ENCODE results near the gene CHRNB4.
"Not testable (repeated sequence)": the region's sequence is repeated elsewhere in the genome, so short reads cannot be mapped to it uniquely, and the experiment has no call there.

The CHRNB4 gene

GRCh38 chr15:78616506-78616905, 24.5 kb downstream of the CHRNB4 start:
- DNase-seq (ENCODE audit: low read depth, low spot score) = no peak

GRCh38 chr15:78615151-78615589, 25.8 kb downstream of the CHRNB4 start:
- DNase-seq (ENCODE audit: low read depth, low spot score) = no peak

GRCh38 chr15:78614021-78614420, 27.0 kb downstream of the CHRNB4 start:
- no peak for DNase-seq (ENCODE audit: low read depth, low spot score)

GRCh38 chr15:78609551-78609950, 31.5 kb downstream of the CHRNB4 start:
- not testable (repeated sequence) for DNase-seq (ENCODE audit: low read depth, low spot score)

- no peak for DNase-seq (ENCODE audit: low read depth, low spot score)
Observed at GRCh38 chr15:78605680-78606079, 35.3 kb downstream of the CHRNB4 start.

- no peak for DNase-seq (ENCODE audit: low read depth, low spot score)
Observed at GRCh38 chr15:78605201-78605600, 35.8 kb downstream of the CHRNB4 start.

GRCh38 chr15:78604420-78604819, 36.6 kb downstream of the CHRNB4 start:
- DNase-seq (ENCODE audit: low read depth, low spot score) = no peak

GRCh38 chr15:78603467-78603866, 37.5 kb downstream of the CHRNB4 start:
- no peak for DNase-seq (ENCODE audit: low read depth, low spot score)

GRCh38 chr15:78599189-78599588, 41.8 kb downstream of the CHRNB4 start:
- DNase-seq (ENCODE audit: low read depth, low spot score) = no peak

GRCh38 chr15:78598348-78598747, 42.7 kb downstream of the CHRNB4 start:
- DNase-seq (ENCODE audit: low read depth, low spot score) = no peak

- no peak for DNase-seq (ENCODE audit: low read depth, low spot score)
Observed at GRCh38 chr15:78597583-78597982, 43.4 kb downstream of the CHRNB4 start.

- no peak for DNase-seq (ENCODE audit: low read depth, low spot score)
Observed at GRCh38 chr15:78574944-78575343, 66.1 kb downstream of the CHRNB4 start.
